ENCODE results near the gene PAK1. TPM values are rescaled to one million over a fixed set of nuclear protein-coding genes. Genes with fewer than 3 reads are reported as not detected.
"Not testable (repeated sequence)": the region's sequence is repeated elsewhere in the genome, so short reads cannot be mapped to it uniquely, and the experiment has no call there.

PAK1 gene
- total RNA-seq, 1 donor from 2014 or later: 39.8 TPM

- Histone ChIP-seq H3K27ac (no peak overlapping the region), H3K4me1 (peaks cover 0 to 3% of the 10 kb centered on the region in 2 donors), H3K27me3 (no peaks in the 10 kb centered on the region), H3K36me3 (peaks cover 3 to 6% of the 10 kb centered on the region in 2 donors), H3K4me3 (no peak overlapping the region), H3K9me3 (no peaks in the 10 kb centered on the region)
- DNase-seq (ENCODE audit: low spot score in 2 of 2): no peak
- intact Hi-C loops (cut with DNase I): no loop called here
- TF ChIP-seq CTCF (IDR thresholded peaks at IDR 0.05): no peak
Measured at GRCh38 chr11:77387701-77388100, 86.2 kb downstream of the PAK1 start.

GRCh38 chr11:77386178-77386577 is 87.7 kb downstream of the PAK1 start:
- no peak for DNase-seq (ENCODE audit: low spot score in 2 of 2)
- intact Hi-C loops (cut with DNase I): no loop called here
- peak overlapping the region in 1 of 2 donors; percentile 17 for H3K27ac ChIP-seq
- no peak for TF ChIP-seq CTCF (IDR thresholded peaks at IDR 0.05)
- peaks cover 0 to 3% of the 10 kb centered on the region in 2 donors for H3K4me1 ChIP-seq
- H3K36me3 ChIP-seq: peaks cover 3 to 6% of the 10 kb centered on the region in 2 donors
- no peaks in the 10 kb centered on the region for H3K9me3 ChIP-seq
- no peaks in the 10 kb centered on the region for H3K27me3 ChIP-seq
- no peak overlapping the region for H3K4me3 ChIP-seq

- intact Hi-C loops (cut with DNase I); H3K36me3 ChIP-seq; H3K4me1 ChIP-seq; H3K27me3 ChIP-seq; DNase-seq (ENCODE audit: low spot score in 2 of 2); H3K4me3 ChIP-seq; H3K9me3 ChIP-seq; H3K27ac ChIP-seq: not testable (repeated sequence)
Measured at GRCh38 chr11:77385255-77385771, 88.6 kb downstream of the PAK1 start.

- TF ChIP-seq CTCF (IDR thresholded peaks at IDR 0.05): no peak
- intact Hi-C loops (cut with DNase I): no loop called here
- Histone ChIP-seq H3K36me3 (peaks cover 3 to 7% of the 10 kb centered on the region in 2 donors), H3K4me1 (peaks cover 0 to 3% of the 10 kb centered on the region in 2 donors), H3K27ac (no peak overlapping the region), H3K9me3 (no peaks in the 10 kb centered on the region), H3K4me3 (no peak overlapping the region), H3K27me3 (no peaks in the 10 kb centered on the region)
- no peak for DNase-seq (ENCODE audit: low spot score in 2 of 2)
Measured at GRCh38 chr11:77384571-77384970, 89.3 kb downstream of the PAK1 start.

GRCh38 chr11:77383349-77383748 is 90.5 kb downstream of the PAK1 start:
- H3K27ac ChIP-seq; H3K4me1 ChIP-seq; H3K27me3 ChIP-seq; H3K9me3 ChIP-seq; H3K4me3 ChIP-seq; intact Hi-C loops (cut with DNase I); DNase-seq (ENCODE audit: low spot score in 2 of 2): not testable (repeated sequence)
- H3K36me3 ChIP-seq: peaks cover 11 to 15% of the 10 kb centered on the region in 2 donors

- H3K4me3 ChIP-seq: no peak overlapping the region
- H3K36me3 ChIP-seq: peaks cover 11 to 22% of the 10 kb centered on the region in 2 donors
- no peak for TF ChIP-seq CTCF (IDR thresholded peaks at IDR 0.05)
- H3K27ac ChIP-seq: no peak overlapping the region
- intact Hi-C loops (cut with DNase I): no loop called here
- no peaks in the 10 kb centered on the region for H3K27me3 ChIP-seq
- DNase-seq (ENCODE audit: low spot score in 2 of 2): no peak
- no peaks in the 10 kb centered on the region for H3K9me3 ChIP-seq
- peaks cover 0 to 3% of the 10 kb centered on the region in 2 donors for H3K4me1 ChIP-seq
Measured at GRCh38 chr11:77381729-77382665, 91.9 kb downstream of the PAK1 start.
